Peyer's patch (tissue), 4 donors: ENCODE data around the gene CHAD. TPM values are rescaled to one million over a fixed set of nuclear protein-coding genes. Genes with fewer than 3 reads are reported as not detected.

Source experiments
- DNase-seq, 3 donors: peaks; one replicate each; pipeline ENCODE4 v3.0.0-alpha.2; 2017 to 2019
- H3K27ac ChIP-seq, 4 donors: fragments of 200-600 bp; sonication (generic); one replicate each; pipeline ENCODE4 v1.5.1; 2016 to 2019
- H3K27me3 ChIP-seq, 2 donors: fragments of 200-600 bp; sonication (generic); one replicate each; pipeline ENCODE4 v1.5.1; 2019
- H3K36me3 ChIP-seq, 3 donors: fragments of 200-600 bp; sonication (generic); one replicate each; pipeline ENCODE4 v1.5.1; 2016 to 2019
- H3K4me1 ChIP-seq, 4 donors: fragments of 200-600 bp; sonication (generic); one replicate each; pipeline ENCODE4 v1.5.1; 2016 to 2019
- H3K4me3 ChIP-seq, 4 donors: fragments of 200-600 bp; sonication (generic); 1 replicate in 3 of 4; 2 replicates in 1 of 4; pipeline ENCODE4 v1.5.1; 2016 to 2019; ENCODE audit warnings: mild to moderate bottlenecking in 1 of 4
- H3K9me3 ChIP-seq, 4 donors: fragments of 200-600 bp; sonication (generic); one replicate each; pipeline ENCODE4 v1.5.1; 2016 to 2019; ENCODE audit warnings: mild to moderate bottlenecking in 1 of 4
- POLR2A ChIP-seq, 2 donors: fragments of 450-650 bp; IDR thresholded peaks; one replicate each; pipeline ENCODE4 v1.5.1; 2017; ENCODE audit warnings: antibody characterized with exemption in 2 of 2, mild to moderate bottlenecking in 2 of 2, moderate library complexity in 2 of 2
- total RNA-seq, 4 donors: library from RNA; depleted of rRNA; stranded (reverse); fragments of >200 nt; gene quantifications; one replicate each; pipeline ENCODE4 v1.1.0, GENCODE V29; 2016
- TF ChIP-seq, protein P1 (sequence below), 6 experiments: fragments of 450-650 bp in 4 of 6; fragments of 200-600 bp in 2 of 6; sonication (generic) in 1 of 6; IDR thresholded peaks; one replicate each; pipeline ENCODE4 v1.5.1; 2017 to 2019; ENCODE audit warnings: antibody characterized with exemption in 6 of 6, mild to moderate bottlenecking in 3 of 6, moderate library complexity in 1 of 6

Gene CHAD, protein sequence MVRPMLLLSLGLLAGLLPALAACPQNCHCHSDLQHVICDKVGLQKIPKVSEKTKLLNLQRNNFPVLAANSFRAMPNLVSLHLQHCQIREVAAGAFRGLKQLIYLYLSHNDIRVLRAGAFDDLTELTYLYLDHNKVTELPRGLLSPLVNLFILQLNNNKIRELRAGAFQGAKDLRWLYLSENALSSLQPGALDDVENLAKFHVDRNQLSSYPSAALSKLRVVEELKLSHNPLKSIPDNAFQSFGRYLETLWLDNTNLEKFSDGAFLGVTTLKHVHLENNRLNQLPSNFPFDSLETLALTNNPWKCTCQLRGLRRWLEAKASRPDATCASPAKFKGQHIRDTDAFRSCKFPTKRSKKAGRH
- total RNA-seq = 10 to 100 TPM in 2 of 4 donors, 1 to 10 TPM in 2; 7.4 to 24.6 (median 14.7) TPM

DNA sequence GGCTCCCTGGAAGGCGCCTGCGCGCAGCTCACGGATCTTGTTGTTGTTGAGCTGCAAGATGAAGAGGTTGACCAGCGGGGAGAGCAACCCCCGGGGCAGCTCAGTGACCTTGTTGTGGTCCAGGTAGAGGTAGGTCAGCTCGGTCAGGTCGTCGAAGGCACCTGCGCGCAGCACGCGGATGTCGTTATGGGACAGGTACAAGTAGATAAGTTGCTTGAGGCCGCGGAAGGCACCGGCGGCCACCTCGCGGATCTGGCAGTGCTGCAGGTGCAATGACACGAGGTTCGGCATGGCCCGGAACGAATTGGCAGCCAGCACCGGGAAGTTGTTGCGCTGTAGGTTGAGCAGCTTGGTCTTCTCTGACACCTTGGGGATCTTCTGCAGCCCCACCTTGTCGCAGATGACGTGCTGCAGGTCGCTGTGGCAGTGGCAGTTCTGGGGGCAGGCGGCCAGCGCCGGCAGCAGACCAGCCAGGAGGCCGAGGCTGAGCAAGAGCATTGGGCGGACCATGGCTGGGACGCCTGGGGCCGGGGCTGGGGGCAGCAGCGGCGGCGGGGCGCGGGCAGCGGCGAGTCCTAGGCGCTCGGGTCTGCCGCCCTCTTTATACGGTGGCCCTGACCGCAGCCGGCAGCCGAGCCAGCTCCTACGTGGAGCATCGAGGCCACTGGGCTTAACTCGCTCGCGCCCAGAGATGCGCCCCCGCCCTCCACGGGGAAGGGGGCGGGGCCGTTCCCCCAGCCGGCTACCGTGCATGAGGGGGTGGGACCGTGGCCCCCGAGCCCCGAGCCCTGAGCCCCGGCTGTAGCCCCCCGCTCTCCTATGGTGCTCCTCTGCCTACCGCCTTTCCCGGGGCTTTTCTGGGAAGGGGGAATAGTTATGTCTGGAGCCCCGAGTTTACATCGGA is at the start of gene CHAD:
TSS of gene CHAD (minus strand) at position 577 of the 904 bp plus-strand sequence. CDS start at position 510, 67 bp downstream.
- Histone ChIP-seq H3K4me3 (peak within 1 kb of the TSS; percentile 18 to 39 (median 26)), H3K36me3 (peaks cover 0 to 27% (median 0%) of the 10 kb centered on the region in 3 donors), H3K27ac (no peak within 1 kb of the TSS), H3K27me3 (peaks cover 0 to 4% of the 10 kb centered on the region in 2 donors), H3K4me1 (peaks cover 4 to 33% (median 8%) of the 10 kb centered on the region in 4 donors), H3K9me3 (no peaks in the 10 kb centered on the region)
- TF ChIP-seq, protein P1, sequence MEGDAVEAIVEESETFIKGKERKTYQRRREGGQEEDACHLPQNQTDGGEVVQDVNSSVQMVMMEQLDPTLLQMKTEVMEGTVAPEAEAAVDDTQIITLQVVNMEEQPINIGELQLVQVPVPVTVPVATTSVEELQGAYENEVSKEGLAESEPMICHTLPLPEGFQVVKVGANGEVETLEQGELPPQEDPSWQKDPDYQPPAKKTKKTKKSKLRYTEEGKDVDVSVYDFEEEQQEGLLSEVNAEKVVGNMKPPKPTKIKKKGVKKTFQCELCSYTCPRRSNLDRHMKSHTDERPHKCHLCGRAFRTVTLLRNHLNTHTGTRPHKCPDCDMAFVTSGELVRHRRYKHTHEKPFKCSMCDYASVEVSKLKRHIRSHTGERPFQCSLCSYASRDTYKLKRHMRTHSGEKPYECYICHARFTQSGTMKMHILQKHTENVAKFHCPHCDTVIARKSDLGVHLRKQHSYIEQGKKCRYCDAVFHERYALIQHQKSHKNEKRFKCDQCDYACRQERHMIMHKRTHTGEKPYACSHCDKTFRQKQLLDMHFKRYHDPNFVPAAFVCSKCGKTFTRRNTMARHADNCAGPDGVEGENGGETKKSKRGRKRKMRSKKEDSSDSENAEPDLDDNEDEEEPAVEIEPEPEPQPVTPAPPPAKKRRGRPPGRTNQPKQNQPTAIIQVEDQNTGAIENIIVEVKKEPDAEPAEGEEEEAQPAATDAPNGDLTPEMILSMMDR (IDR thresholded peaks at IDR 0.05) = no peak
- TF ChIP-seq POLR2A (IDR thresholded peaks at IDR 0.05) = no peak
- no peak for DNase-seq

DNA sequence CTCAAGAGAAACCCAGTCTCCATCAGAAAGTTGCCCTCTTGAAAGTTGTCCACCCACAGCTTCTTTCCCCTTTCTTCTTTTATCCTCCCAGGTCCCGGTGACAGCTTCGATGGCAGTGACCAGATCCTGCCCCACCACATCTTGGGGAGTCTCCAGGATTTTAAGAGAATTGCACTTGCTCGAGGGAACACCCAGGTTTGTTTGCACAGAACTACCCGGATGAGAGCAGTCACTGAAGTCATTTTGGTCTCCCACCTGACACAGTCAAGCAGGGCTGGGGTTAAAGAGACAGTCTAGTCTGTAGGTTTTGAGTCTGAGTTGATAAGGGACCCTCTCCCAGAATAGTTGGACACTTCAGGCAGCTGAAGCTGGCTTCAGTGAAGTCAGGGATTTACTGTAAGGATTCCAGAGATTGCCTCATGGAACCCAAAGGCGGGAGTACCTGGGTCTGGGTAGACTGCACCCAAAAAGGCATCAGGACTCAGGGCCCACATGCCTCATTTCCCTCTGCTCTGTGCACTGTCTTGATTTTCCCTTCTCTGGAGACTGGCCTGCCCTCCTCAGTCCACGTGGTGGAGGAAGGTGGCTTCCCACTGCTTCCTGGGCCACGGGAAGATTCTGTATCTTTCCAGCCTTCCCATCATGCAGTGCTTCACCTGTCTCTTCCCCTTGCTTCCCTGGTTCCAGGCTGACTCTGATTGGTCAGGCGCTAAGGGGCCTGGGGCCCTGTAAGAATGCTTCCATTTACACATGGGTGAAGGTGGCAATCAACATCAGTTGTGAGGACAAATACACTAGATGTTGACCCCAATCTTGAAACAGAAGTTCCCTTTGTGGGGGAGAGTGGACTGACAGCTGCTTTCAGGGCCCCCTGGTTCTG is 49.1 kb upstream of the CHAD start:
- no peak for DNase-seq
- Histone ChIP-seq H3K4me3 (no peak overlapping the region), H3K4me1 (peaks cover 0 to 1% (median 0%) of the 10 kb centered on the region in 4 donors), H3K27ac (no peak overlapping the region), H3K36me3 (no peaks in the 10 kb centered on the region), H3K9me3 (no peaks in the 10 kb centered on the region), H3K27me3 (no peaks in the 10 kb centered on the region)
- TF ChIP-seq POLR2A (IDR thresholded peaks at IDR 0.05) = no peak
- TF ChIP-seq, protein P1 (IDR thresholded peaks at IDR 0.05) = no peak

DNA sequence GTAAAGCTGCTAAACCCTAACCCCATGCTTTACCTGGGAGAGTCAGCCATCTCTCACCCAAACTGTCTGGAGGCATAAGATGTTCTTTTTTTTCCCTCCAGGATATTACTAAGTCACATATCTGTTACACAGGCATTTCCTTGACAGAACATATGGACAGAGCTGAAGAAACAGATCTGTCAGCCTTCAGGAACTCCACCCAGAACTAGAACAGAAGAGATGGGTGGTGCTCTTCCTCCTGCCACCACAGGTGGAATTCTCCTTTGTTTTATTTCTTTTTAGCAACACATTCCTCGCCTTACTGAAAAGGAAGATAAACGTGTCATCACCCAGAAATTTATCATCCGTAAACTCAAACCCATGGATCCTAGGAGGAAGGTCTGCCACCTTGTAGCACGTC is 48.3 kb upstream of the CHAD start:
- DNase-seq = no peak
- H3K27ac ChIP-seq = no peak overlapping the region
- H3K27me3 ChIP-seq = no peaks in the 10 kb centered on the region
- TF ChIP-seq, protein P1 (IDR thresholded peaks at IDR 0.05) = no peak
- no peak for TF ChIP-seq POLR2A (IDR thresholded peaks at IDR 0.05)
- H3K9me3 ChIP-seq = no peaks in the 10 kb centered on the region
- no peak overlapping the region for H3K4me3 ChIP-seq
- no peaks in the 10 kb centered on the region for H3K36me3 ChIP-seq
- H3K4me1 ChIP-seq = peaks cover 0 to 9% (median 0%) of the 10 kb centered on the region in 4 donors

DNA sequence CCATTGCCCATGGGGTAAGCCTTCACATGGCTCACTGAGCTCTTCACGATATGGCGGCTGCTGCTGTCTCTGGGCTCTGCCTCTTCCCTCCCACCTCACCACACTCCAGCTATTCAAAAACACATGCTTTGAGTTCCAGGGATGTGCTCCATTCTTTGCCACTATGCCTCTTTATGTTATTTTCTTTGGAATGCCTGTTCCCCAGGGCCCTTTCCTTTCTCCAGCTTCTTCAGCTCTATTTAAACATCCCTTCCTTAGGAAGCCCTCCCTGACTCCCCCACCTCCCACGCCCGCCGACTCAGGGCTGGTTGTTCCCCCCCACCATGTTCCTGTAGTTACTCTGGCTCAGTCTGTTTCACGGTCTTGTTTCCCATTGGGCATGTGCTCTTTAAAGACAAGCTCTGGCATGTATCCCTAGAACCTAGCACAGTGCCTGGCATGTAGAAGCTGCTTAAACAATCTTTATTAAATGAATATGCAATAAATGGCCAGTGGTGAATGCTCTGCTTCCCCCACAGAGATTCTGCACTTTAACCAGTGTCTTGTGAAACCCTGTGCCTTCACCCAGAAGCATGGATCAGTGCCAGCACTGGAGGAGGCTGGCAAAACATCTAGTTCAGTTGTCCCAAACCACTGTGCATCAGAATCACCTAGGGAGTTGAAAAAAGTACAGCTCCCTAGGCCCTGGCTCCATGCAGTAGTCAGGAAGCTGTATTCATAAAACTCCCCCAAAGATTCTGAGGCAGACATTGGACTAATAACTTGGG is 46.4 kb upstream of the CHAD start:
- H3K9me3 ChIP-seq = no peaks in the 10 kb centered on the region
- TF ChIP-seq, protein P1 (IDR thresholded peaks at IDR 0.05) = no peak
- TF ChIP-seq POLR2A (IDR thresholded peaks at IDR 0.05) = no peak
- peak in 1 of 3 donors; percentile 30 for DNase-seq
- no peak overlapping the region for H3K4me3 ChIP-seq
- peaks cover 0 to 11% (median 0%) of the 10 kb centered on the region in 4 donors for H3K4me1 ChIP-seq
- no peaks in the 10 kb centered on the region for H3K27me3 ChIP-seq
- no peak overlapping the region for H3K27ac ChIP-seq
- no peaks in the 10 kb centered on the region for H3K36me3 ChIP-seq
